Endothelial cell of umbilical vein (primary cell): ENCODE measurements around the gene LRG1. TPM values are rescaled to one million over a fixed set of nuclear protein-coding genes. Genes with fewer than 3 reads are reported as not detected.

Source experiments
- BruUV-seq: library from RNA; stranded (reverse); fragments of 400-500 nt; replicated peaks from 2 replicates; lab custom pipeline; 2021; lab: Mats Ljungman, UMichigan
- CTCF ChIA-PET: fragments of 300-600, 350-600 bp; sonication (Branson Sonifier 250); formaldehyde crosslinking; loops from one replicate; lab custom pipeline; 2021; ENCODE audit warnings: antibody characterized with exemption, inconsistent platforms; lab: Charles Lee
- POLR2A ChIA-PET: fragments of 300-600, 350-600 bp; sonication (Branson Sonifier 250); formaldehyde crosslinking; loops from one replicate; lab custom pipeline; 2021; ENCODE audit warnings: antibody characterized with exemption, inconsistent platforms; lab: Charles Lee
- DNase-seq: peaks from one replicate; pipeline ENCODE4 v3.0.0-alpha.2; 2011; ENCODE audit warnings: low read depth, low spot score
- FAIRE-seq: peaks from 2 replicates; lab custom pipeline; 2011; peaks lifted over from hg19 to GRCh38; lab: Jason Lieb, UNC
- H2AFZ ChIP-seq: 2 replicates; pipeline ENCODE4 v1.6.0; 2012; ENCODE audit warnings: low read depth, low read length, control low read depth, inconsistent platforms
- H3K27ac ChIP-seq: 2 replicates; pipeline ENCODE4 v1.5.1; 2011; ENCODE audit warnings: low read depth, mild to moderate bottlenecking, control low read depth, low read length, moderate library complexity; ENCODE audit not compliant: insufficient read depth
- H3K27me3 ChIP-seq, 2 experiments: 2 replicates each; pipeline versions ENCODE4 v1.6.0 to v1.6.1; 2011; ENCODE audit warnings: low read length in 2 of 2, mixed read lengths in 1 of 2; ENCODE audit not compliant: control insufficient read depth in 2 of 2, insufficient read depth in 2 of 2
- H3K36me3 ChIP-seq, 2 experiments: 2 replicates in 1 of 2; 3 replicates in 1 of 2; pipeline ENCODE4 v1.5.1; 2011; ENCODE audit warnings: low read length in 2 of 2, mild to moderate bottlenecking in 1 of 2, moderate library complexity in 1 of 2; ENCODE audit not compliant: control insufficient read depth in 2 of 2, insufficient read depth in 2 of 2; ENCODE audit errors: extremely low read depth in 1 of 2
- H3K4me1 ChIP-seq: 3 replicates; pipeline ENCODE4 v1.5.1; 2011; ENCODE audit warnings: mild to moderate bottlenecking, low read length; ENCODE audit not compliant: control insufficient read depth, insufficient read depth; ENCODE audit errors: extremely low read depth
- H3K4me2 ChIP-seq: 2 replicates; pipeline ENCODE4 v1.6.1; 2011; ENCODE audit warnings: low read length, control low read depth, mixed read lengths; ENCODE audit not compliant: insufficient read depth
- H3K4me3 ChIP-seq, 3 experiments: fragments of 200-600 bp in 1 of 3; sonication (generic), shearing (Covaris generic) in 1 of 3; replicated peaks in 1 of 3; 2 replicates each; pipeline ENCODE4 v1.5.1; 2011 to 2016; ENCODE audit warnings: control low read depth in 3 of 3, low read length in 3 of 3, mild to moderate bottlenecking in 2 of 3, inconsistent platforms in 1 of 3, low read depth in 1 of 3, moderate library complexity in 1 of 3; ENCODE audit not compliant: insufficient read depth in 1 of 3
- H3K79me2 ChIP-seq: 2 replicates; pipeline ENCODE4 v1.6.0; 2012; ENCODE audit warnings: low read length, inconsistent platforms; ENCODE audit not compliant: control insufficient read depth, insufficient read depth
- H3K9ac ChIP-seq: replicated peaks from 2 replicates; pipeline ENCODE3; 2011; ENCODE audit warnings: low read length, control low read depth; ENCODE audit not compliant: insufficient read depth; ENCODE audit errors: extremely low read depth
- H3K9me1 ChIP-seq: replicated peaks from 3 replicates; pipeline ENCODE4 v1.6.0; 2011; ENCODE audit warnings: mild to moderate bottlenecking, low read length; ENCODE audit not compliant: control insufficient read depth, insufficient read depth; ENCODE audit errors: extremely low read depth
- H3K9me3 ChIP-seq: replicated peaks from 2 replicates; pipeline ENCODE4 v1.5.1; 2012; ENCODE audit warnings: low read length, inconsistent platforms; ENCODE audit not compliant: control insufficient read depth, insufficient read depth
- H4K20me1 ChIP-seq: replicated peaks from 2 replicates; pipeline ENCODE3; 2011; ENCODE audit warnings: mild to moderate bottlenecking, low read length; ENCODE audit not compliant: control insufficient read depth, insufficient read depth; ENCODE audit errors: extremely low read depth
- CTCF ChIP-seq, 2 donors: IDR thresholded peaks; 1 replicate in 1 of 2; 2 replicates in 1 of 2; pipeline ENCODE4 v1.5.1; 2011; ENCODE audit warnings: low read length in 2 of 2, mild to moderate bottlenecking in 2 of 2, moderate library complexity in 2 of 2, control low read depth in 1 of 2, inconsistent platforms in 1 of 2, low read depth in 1 of 2; ENCODE audit not compliant: insufficient read depth in 1 of 2; ENCODE audit errors: extremely low read depth in 1 of 2
- EZH2 ChIP-seq: IDR thresholded peaks from 2 replicates; pipeline ENCODE4 v1.6.1; 2012; ENCODE audit warnings: borderline replicate concordance, low read depth, mild to moderate bottlenecking, moderate library complexity, low read length, inconsistent platforms; ENCODE audit not compliant: severe bottlenecking
- JUN ChIP-seq: IDR thresholded peaks from 2 replicates; pipeline ENCODE4 v1.6.1; 2011; ENCODE audit warnings: borderline replicate concordance, low read depth; ENCODE audit not compliant: insufficient read length, insufficient read depth
- MAX ChIP-seq: IDR thresholded peaks from 2 replicates; pipeline ENCODE4 v1.6.1; 2011; ENCODE audit not compliant: insufficient read depth, insufficient read length
- MYC ChIP-seq: IDR thresholded peaks from one replicate; pipeline ENCODE4 v1.6.1; 2011; ENCODE audit warnings: mild to moderate bottlenecking, low read depth, low read length
- POLR2AphosphoS5 ChIP-seq: IDR thresholded peaks from 2 replicates; pipeline ENCODE4 v1.6.1; 2012; ENCODE audit warnings: low read depth, mild to moderate bottlenecking, control low read depth, low read length, moderate library complexity; ENCODE audit not compliant: insufficient read depth
- dilution Hi-C: fragments of 300-500 bp; cut with MboI; formaldehyde crosslinking; loops from one replicate; pipeline ENCODE4 v1.15.0; 2019; ENCODE audit warnings: low sequenced_read_pairs; ENCODE audit not compliant: extremely low pct_ligation_motif_present
- intact Hi-C: fragments of 100-400 bp; cut with micrococcal nuclease; formaldehyde crosslinking; loops from one replicate; pipeline ENCODE4 v1.10.0; 2022
- polyA plus RNA-seq, 4 experiments: library from polyadenylated mRNA; depleted of rRNA in 3 of 4; stranded (reverse) in 3 of 4; unstranded in 1 of 4; fragments of >200 nt; gene quantifications; 2 replicates each; pipeline versions ENCODE4 v1.2.1 to v1.2.3, GENCODE V29; 2011 to 2012; ENCODE audit warnings: missing spikeins in 1 of 4
- total RNA-seq: library from RNA; stranded (reverse); gene quantifications from 2 replicates; pipeline ENCODE4 v1.2.3, GENCODE V29; 2021

LRG1 gene
- total and polyA plus RNA-seq, 2 donors (not counting 3 experiments of a cell fraction or from before 2014, with no cell fraction given): 0.21 to 0.31 TPM

- FAIRE-seq (no peak), DNase-seq (no peak)
- Histone ChIP-seq H2AFZ (no peak overlapping the region), H3K9me3 (no peaks in the 10 kb centered on the region), H3K36me3 (peaks cover 13 to 51% of the 10 kb centered on the region in 2 experiments), H3K9me1 (no peaks in the 10 kb centered on the region), H3K9ac (no peak overlapping the region), H3K4me2 (no peak overlapping the region), H3K27me3 (no peaks in the 10 kb centered on the region), H3K4me1 (no peaks in the 10 kb centered on the region), H3K79me2 (no peaks in the 10 kb centered on the region), H4K20me1 (no peaks in the 10 kb centered on the region), H3K27ac (no peak overlapping the region), H3K4me3 (no peak overlapping the region)
- no TSS peak for BruUV-seq
- intact Hi-C loops (no loop called here), dilution Hi-C loops (no loop called here)
- ChIA-PET POLR2A (no interaction called here), CTCF (interaction anchor here (1.6 to 2.0 kb wide), 2 partner anchors 9 to 13 kb away, joined by 4 to 6 read pairs; partner anchors contain the start of gene PLIN5)
- TF ChIP-seq MAX (no peak), POLR2AphosphoS5 (peak; percentile 17), MYC (no peak)
Observed at GRCh38 chr19:4548238-4548584, 8.4 kb upstream of the LRG1 start.

- H3K9me1 ChIP-seq: no peaks in the 10 kb centered on the region
- DNase-seq: peak; percentile 26
- no peaks in the 10 kb centered on the region for H3K9me3 ChIP-seq
- no peak overlapping the region for H3K4me3 ChIP-seq
- no peak overlapping the region for H2AFZ ChIP-seq
- no TSS peak for BruUV-seq
- no peaks in the 10 kb centered on the region for H3K4me1 ChIP-seq
- no peak for TF ChIP-seq MAX
- no peak for TF ChIP-seq POLR2AphosphoS5
- no peak for TF ChIP-seq MYC
- TF ChIP-seq JUN: no peak
- TF ChIP-seq EZH2: no peak
- TF ChIP-seq CTCF (IDR thresholded peaks at IDR 0.05; ENCODE audit: extremely low read depth in 1 of 2, insufficient read depth in 1 of 2, low read depth in 1 of 2, low read length in 2 of 2): peak; percentile 31 to 60
- H4K20me1 ChIP-seq: no peaks in the 10 kb centered on the region
- POLR2A ChIA-PET: no interaction called here
- no peak overlapping the region for H3K27ac ChIP-seq
- H3K36me3 ChIP-seq: peaks cover 13 to 45% of the 10 kb centered on the region in 2 experiments
- intact Hi-C loops (no loop called here), dilution Hi-C loops (no loop called here)
- no peak overlapping the region for H3K4me2 ChIP-seq
- no peaks in the 10 kb centered on the region for H3K27me3 ChIP-seq
- no peaks in the 10 kb centered on the region for H3K79me2 ChIP-seq
- FAIRE-seq: no peak
- CTCF ChIA-PET: interaction anchor here (0.7 to 2.0 kb wide), 9 partner anchors 9 to 89 kb away, joined by 3 to 9 read pairs (median 4); partner anchors contain the start of genes PLIN5 and SEMA6B
- no peak overlapping the region for H3K9ac ChIP-seq
Observed at GRCh38 chr19:4547303-4548237, 7.7 kb upstream of the LRG1 start.
